ENCODE results near the gene GIMAP8. TPM values are rescaled to one million over a fixed set of nuclear protein-coding genes. Genes with fewer than 3 reads are reported as not detected.
"Not testable (repeated sequence)": the region's sequence is repeated elsewhere in the genome, so short reads cannot be mapped to it uniquely, and the experiment has no call there.

GIMAP8 gene
- polyA plus RNA-seq, 1 donor = 7.3 TPM

DNA sequence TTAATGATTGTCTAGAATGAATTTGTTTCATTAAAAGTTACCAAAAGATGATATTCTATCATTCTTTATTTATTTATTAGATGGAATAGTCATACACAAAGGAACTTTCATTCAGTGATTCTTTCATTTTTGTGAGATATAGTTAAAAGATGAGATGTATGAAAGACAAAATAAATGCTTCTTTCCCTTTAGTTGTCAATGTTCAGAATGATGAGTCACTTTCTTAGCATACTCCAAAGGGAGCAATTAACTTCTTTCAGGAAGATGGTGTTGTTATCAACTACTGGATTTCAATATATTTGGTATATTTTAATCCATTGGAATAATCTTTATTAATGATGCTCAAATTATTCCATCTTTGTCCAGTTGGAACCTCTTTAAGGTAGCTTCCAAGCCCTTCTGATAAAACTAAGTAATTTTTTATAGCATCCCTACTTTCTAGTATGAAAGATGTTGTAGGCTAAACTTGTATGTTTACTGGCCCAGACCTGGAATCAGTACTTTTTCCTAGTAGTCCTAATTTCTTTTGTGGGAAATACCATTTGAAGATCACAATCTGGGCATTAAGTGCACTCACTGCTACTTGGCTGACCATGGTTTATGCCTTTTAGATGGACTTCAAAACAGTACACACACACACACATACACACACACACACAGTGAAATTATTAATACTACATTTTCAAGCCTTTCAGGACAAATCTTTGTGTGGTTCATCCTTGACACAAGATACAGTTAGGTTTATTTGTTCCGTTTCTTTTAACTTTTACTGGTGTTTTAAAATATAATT lies 66.7 kb downstream of the GIMAP8 start:
- no peak for DNase-seq

DNA sequence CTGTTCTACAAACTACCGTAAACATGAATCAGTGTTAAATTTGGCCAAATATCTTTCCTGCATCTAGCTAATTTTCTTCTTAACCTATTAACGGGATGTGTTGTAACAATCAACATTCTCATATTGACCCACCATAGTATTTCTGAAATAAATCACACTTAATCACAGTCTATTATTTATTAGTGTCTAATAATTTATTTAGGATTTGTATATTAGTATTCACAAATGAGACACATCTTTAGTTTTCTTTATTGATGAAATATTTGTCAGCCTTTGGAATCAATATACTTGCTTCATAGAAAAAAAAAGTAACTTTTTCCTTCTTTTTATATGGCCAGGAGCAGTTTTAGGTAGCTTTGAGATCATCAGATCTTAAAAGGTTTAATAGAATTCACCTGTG lies 68.9 kb downstream of the GIMAP8 start:
- DNase-seq = no peak

DNA sequence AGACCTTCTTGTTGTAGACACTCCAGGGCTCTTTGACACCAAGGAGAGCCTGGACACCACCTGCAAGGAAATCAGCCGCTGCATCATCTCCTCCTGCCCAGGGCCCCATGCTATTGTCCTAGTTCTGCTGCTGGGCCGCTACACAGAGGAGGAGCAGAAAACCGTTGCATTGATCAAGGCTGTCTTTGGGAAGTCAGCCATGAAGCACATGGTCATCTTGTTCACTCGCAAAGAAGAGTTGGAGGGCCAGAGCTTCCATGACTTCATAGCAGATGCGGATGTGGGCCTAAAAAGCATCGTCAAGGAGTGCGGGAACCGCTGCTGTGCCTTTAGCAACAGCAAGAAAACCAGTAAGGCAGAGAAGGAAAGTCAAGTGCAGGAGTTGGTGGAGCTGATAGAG lies 69.7 kb downstream of the GIMAP8 start:
- no peak for DNase-seq

GRCh38 chr7:150522931-150523330 lies 72.5 kb downstream of the GIMAP8 start:
- DNase-seq = not testable (repeated sequence)

DNA sequence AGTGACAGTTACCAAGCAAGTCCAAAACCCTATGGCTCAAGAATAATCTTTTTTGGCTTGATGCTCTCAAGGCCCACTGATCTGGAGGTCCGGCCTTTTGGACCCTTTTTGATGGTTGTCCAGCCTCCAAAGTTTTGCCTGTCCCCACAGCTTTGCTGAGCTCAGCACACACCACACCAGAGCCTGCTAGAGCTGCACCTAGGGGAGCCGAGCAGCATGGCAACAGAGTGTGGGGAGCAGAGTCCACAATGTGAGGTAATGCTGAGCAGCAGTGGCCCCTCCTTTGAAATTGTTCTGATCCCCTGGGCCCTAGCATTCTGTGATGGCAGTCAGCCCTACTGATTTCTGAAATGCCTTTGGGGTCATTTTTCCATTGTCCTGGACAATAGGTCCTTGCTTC lies 73.6 kb downstream of the GIMAP8 start:
- DNase-seq = no peak

Other genes with a start within 250 kb of the GIMAP8 start
- gene LRRC61, start 127.3 kb upstream of the GIMAP8 start, polyA plus RNA-seq (ENCODE audit: insufficient read length) = 11.3 TPM
- gene ACTR3C, start 127.1 kb upstream of the GIMAP8 start, polyA plus RNA-seq (ENCODE audit: insufficient read length) = 1.3 TPM
- gene RARRES2, start 109.0 kb upstream of the GIMAP8 start, polyA plus RNA-seq (ENCODE audit: insufficient read length) = 60.4 TPM
- gene REPIN1, start 81.8 kb upstream of the GIMAP8 start, polyA plus RNA-seq (ENCODE audit: insufficient read length) = 90.2 TPM
- gene ZNF775, start 71.3 kb upstream of the GIMAP8 start, polyA plus RNA-seq (ENCODE audit: insufficient read length) = 9.3 TPM
- 9.0 TPM for gene GIMAP7, start 64.2 kb downstream of the GIMAP8 start, polyA plus RNA-seq (ENCODE audit: insufficient read length)
- 18.7 TPM for gene GIMAP4, start 116.8 kb downstream of the GIMAP8 start, polyA plus RNA-seq (ENCODE audit: insufficient read length)
- gene GIMAP6, start 181.8 kb downstream of the GIMAP8 start, polyA plus RNA-seq (ENCODE audit: insufficient read length) = 15.3 TPM
- gene GIMAP2, start 235.1 kb downstream of the GIMAP8 start, polyA plus RNA-seq (ENCODE audit: insufficient read length) = 4.9 TPM